GM18867 (cell line): ENCODE results near the gene NAV1.
"Not testable (repeated sequence)": the region's sequence is repeated elsewhere in the genome, so short reads cannot be mapped to it uniquely, and the experiment has no call there.

Experiments
- ATAC-seq: cut with Tn5 transposase; IDR thresholded peaks from one replicate; pipeline ENCODE4 v1.9.1; 2021; ENCODE audit warnings: mild to moderate bottlenecking, moderate library complexity; ENCODE audit not compliant: unreplicated experiment

NAV1 gene

GRCh38 chr1:201565024-201565730, 26.2 kb downstream of the NAV1 start:
- no peak for ATAC-seq

- ATAC-seq, result no peak
These were observed 27.0 kb downstream of the NAV1 start for GRCh38 chr1:201565771-201566528.

- ATAC-seq, result no peak
These were observed 27.5 kb downstream of the NAV1 start for GRCh38 chr1:201566529-201566823.

GRCh38 chr1:201566933-201567801, 28.2 kb downstream of the NAV1 start:
- ATAC-seq, result no peak

GRCh38 chr1:201568265-201568664, 29.3 kb downstream of the NAV1 start:
- ATAC-seq, result no peak

GRCh38 chr1:201568859-201569294, 29.9 kb downstream of the NAV1 start:
- ATAC-seq, result no peak

GRCh38 chr1:201570181-201570885, 31.4 kb downstream of the NAV1 start:
- no peak for ATAC-seq

- no peak for ATAC-seq
These were observed 32.1 kb downstream of the NAV1 start for GRCh38 chr1:201570886-201571624.

- ATAC-seq, result no peak
These were observed 34.1 kb downstream of the NAV1 start for GRCh38 chr1:201573030-201573429.

- ATAC-seq, result no peak
These were observed 35.0 kb downstream of the NAV1 start for GRCh38 chr1:201573923-201574322.

GRCh38 chr1:201575912-201576311, 37.0 kb downstream of the NAV1 start:
- ATAC-seq, result no peak

GRCh38 chr1:201576914-201577313, 38.0 kb downstream of the NAV1 start:
- ATAC-seq, result no peak

- no peak for ATAC-seq
These were observed 39.3 kb downstream of the NAV1 start for GRCh38 chr1:201578008-201578888.

- not testable (repeated sequence) for ATAC-seq
These were observed 42.4 kb downstream of the NAV1 start for GRCh38 chr1:201581371-201581770.

- ATAC-seq, result no peak
These were observed 43.9 kb downstream of the NAV1 start for GRCh38 chr1:201582705-201583442.

GRCh38 chr1:201583663-201584062, 44.7 kb downstream of the NAV1 start:
- no peak for ATAC-seq

- ATAC-seq, result no peak
These were observed 45.7 kb downstream of the NAV1 start for GRCh38 chr1:201584471-201585092.

- no peak for ATAC-seq
These were observed 46.2 kb downstream of the NAV1 start for GRCh38 chr1:201585093-201585483.
